SK-N-SH (cell line): ENCODE data around the gene CLDN15. TPM values are rescaled to one million over a fixed set of nuclear protein-coding genes. Genes with fewer than 3 reads are reported as not detected.
"Not testable (repeated sequence)": the region's sequence is repeated elsewhere in the genome, so short reads cannot be mapped to it uniquely, and the experiment has no call there.

Experiments
- CTCF ChIA-PET: fragments of 300-600, 350-600 bp; formaldehyde crosslinking; extraction: SDS; loops from one replicate; lab custom pipeline; 2021; lab: Yijun Ruan, JAX
- POLR2A ChIA-PET: fragments of 350-600 bp; sonication (Branson Sonifier 250); formaldehyde crosslinking; extraction: SDS; loops from one replicate; lab custom pipeline; 2020; ENCODE audit warnings: antibody characterized with exemption, inconsistent platforms; lab: Yijun Ruan, JAX
- DNase-seq: peaks from one replicate; pipeline ENCODE4 v3.0.0; 2012
- H2AFZ ChIP-seq: fragments of 200-600 bp; sonication (generic); 2 replicates; pipeline ENCODE4 v1.8.1; 2016; ENCODE audit warnings: antibody characterized with exemption, mild to moderate bottlenecking, low read depth
- H3F3A ChIP-seq: fragments of 200-600 bp; sonication (generic); replicated peaks from 2 replicates; pipeline ENCODE3; 2016; ENCODE audit warnings: antibody characterized with exemption, mild to moderate bottlenecking; ENCODE audit not compliant: insufficient read depth
- H3K27ac ChIP-seq, 2 experiments: fragments of 200-500 bp in 1 of 2; fragments of 200-600 bp in 1 of 2; sonication (Bioruptor generic) in 1 of 2; sonication (generic), shearing (Covaris generic) in 1 of 2; 2 replicates each; pipeline versions ENCODE4 v1.5.1 to v1.6.1; 2014 to 2016; ENCODE audit warnings: low read depth in 2 of 2, inconsistent platforms in 1 of 2, low read length in 1 of 2, mild to moderate bottlenecking in 1 of 2, mixed read lengths in 1 of 2
- H3K27me3 ChIP-seq: fragments of 200-600 bp; sonication (generic), shearing (Covaris generic); 2 replicates; pipeline ENCODE4 v1.6.1; 2016; ENCODE audit warnings: mixed run types; ENCODE audit not compliant: insufficient read depth
- H3K36me3 ChIP-seq, 2 experiments: fragments of 200-500 bp in 1 of 2; fragments of 200-600 bp in 1 of 2; sonication (Bioruptor generic) in 1 of 2; sonication (generic) in 1 of 2; replicated peaks in 1 of 2; 2 replicates each; pipeline versions ENCODE3 to v1.5.1; 2014 to 2016; ENCODE audit warnings: low read length in 1 of 2, mild to moderate bottlenecking in 1 of 2; ENCODE audit not compliant: insufficient read depth in 2 of 2, control insufficient read depth in 1 of 2
- H3K4me1 ChIP-seq, 2 experiments: fragments of 200-500 bp in 1 of 2; fragments of 200-600 bp in 1 of 2; sonication (Bioruptor generic) in 1 of 2; sonication (generic), shearing (Covaris generic) in 1 of 2; 2 replicates each; pipeline versions ENCODE4 v1.5.1 to v1.6.1; 2014 to 2016; ENCODE audit warnings: low read depth in 1 of 2, low read length in 1 of 2, mixed run types in 1 of 2; ENCODE audit not compliant: insufficient read depth in 2 of 2, control insufficient read depth in 1 of 2
- H3K4me2 ChIP-seq: fragments of 200-600 bp; sonication (generic), shearing (Covaris generic); 2 replicates; pipeline ENCODE4 v1.6.1; 2017; ENCODE audit warnings: mixed run types
- H3K4me3 ChIP-seq, 2 experiments: fragments of 200-500 bp in 1 of 2; fragments of 200-600 bp in 1 of 2; sonication (Bioruptor generic) in 1 of 2; sonication (generic), shearing (Covaris generic) in 1 of 2; 2 replicates each; pipeline versions ENCODE4 v1.5.1 to v1.8.1; 2014 to 2016; ENCODE audit warnings: low read depth in 2 of 2, inconsistent platforms in 1 of 2, low read length in 1 of 2, mild to moderate bottlenecking in 1 of 2, mixed read lengths in 1 of 2, moderate library complexity in 1 of 2
- H3K79me2 ChIP-seq: fragments of 200-600 bp; sonication (generic); 2 replicates; pipeline ENCODE4 v1.8.1; 2017; ENCODE audit warnings: mild to moderate bottlenecking; ENCODE audit not compliant: insufficient read depth
- H3K9ac ChIP-seq: fragments of 200-600 bp; sonication (generic); 2 replicates; pipeline ENCODE4 v1.6.1; 2017; ENCODE audit warnings: mixed run types
- H3K9me2 ChIP-seq: fragments of 200-600 bp; sonication (generic); 2 replicates; pipeline ENCODE4 v1.6.1; 2017; ENCODE audit warnings: mixed run types
- H3K9me3 ChIP-seq: fragments of 200-600 bp; sonication (generic); 2 replicates; pipeline ENCODE4 v1.6.1; 2017; ENCODE audit warnings: mixed run types, mild to moderate bottlenecking, moderate library complexity
- H4K20me1 ChIP-seq: fragments of 200-600 bp; sonication (generic); 2 replicates; pipeline ENCODE4 v1.6.1; 2017; ENCODE audit warnings: mild to moderate bottlenecking, mixed run types; ENCODE audit not compliant: insufficient read depth
- EP300 ChIP-seq, 2 experiments: IDR thresholded peaks; 2 replicates each; pipeline versions ENCODE4 v1.4.0 to v1.6.1; 2012; ENCODE audit warnings: borderline replicate concordance in 1 of 2, low read depth in 1 of 2, low read length in 1 of 2
- FOSL2 ChIP-seq: IDR thresholded peaks from 2 replicates; pipeline ENCODE4 v1.4.0; 2012; ENCODE audit warnings: low read depth, mild to moderate bottlenecking, moderate library complexity, borderline replicate concordance
- JUND ChIP-seq: IDR thresholded peaks from 2 replicates; pipeline ENCODE4 v1.4.0; 2012
- MEF2A ChIP-seq: IDR thresholded peaks from 2 replicates; pipeline ENCODE4 v1.4.0; 2012; ENCODE audit warnings: low read depth, borderline replicate concordance
- POLR2AphosphoS5 ChIP-seq: IDR thresholded peaks from 2 replicates; pipeline ENCODE4 v1.6.1; 2012; ENCODE audit warnings: low read depth, low read length
- SMC3 ChIP-seq: IDR thresholded peaks from 2 replicates; pipeline ENCODE4 v1.6.1; 2012; ENCODE audit warnings: low read depth, low read length, improper control_type of control experiment
- TAF1 ChIP-seq: IDR thresholded peaks from 2 replicates; pipeline ENCODE4 v1.6.1; 2012; ENCODE audit warnings: low read depth, mild to moderate bottlenecking, low read length, moderate library complexity, borderline replicate concordance
- TCF12 ChIP-seq: IDR thresholded peaks from 2 replicates; pipeline ENCODE4 v1.4.0; 2012
- TEAD4 ChIP-seq: IDR thresholded peaks from 2 replicates; pipeline ENCODE4 v1.4.0; 2012; ENCODE audit warnings: mild to moderate bottlenecking, borderline replicate concordance; ENCODE audit not compliant: insufficient read depth
- YY1 ChIP-seq: IDR thresholded peaks from 2 replicates; pipeline ENCODE4 v1.4.0; 2012; ENCODE audit warnings: low read depth, mild to moderate bottlenecking
- WGBS: methylation state at CpG from one replicate; pipeline ENCODE4 v1.1.6; 2017; ENCODE audit warnings: low lambda C conversion rate; 5-methylcytosine and 5-hydroxymethylcytosine counted together
- polyA plus RNA-seq, 3 experiments: library from polyadenylated mRNA; depleted of rRNA; stranded (reverse); fragments of >200 nt; gene quantifications; 2 replicates each; pipeline ENCODE4 v1.2.3, GENCODE V29; 2012
- TF ChIP-seq, protein P1 (sequence below): IDR thresholded peaks from 2 replicates; pipeline ENCODE4 v1.6.1; 2012; ENCODE audit warnings: mild to moderate bottlenecking, low read depth, low read length, moderate library complexity

Gene CLDN15
- polyA plus RNA-seq, 1 of the 3 experiments (the other 2 are of a cell fraction): 24.0 TPM

DNA sequence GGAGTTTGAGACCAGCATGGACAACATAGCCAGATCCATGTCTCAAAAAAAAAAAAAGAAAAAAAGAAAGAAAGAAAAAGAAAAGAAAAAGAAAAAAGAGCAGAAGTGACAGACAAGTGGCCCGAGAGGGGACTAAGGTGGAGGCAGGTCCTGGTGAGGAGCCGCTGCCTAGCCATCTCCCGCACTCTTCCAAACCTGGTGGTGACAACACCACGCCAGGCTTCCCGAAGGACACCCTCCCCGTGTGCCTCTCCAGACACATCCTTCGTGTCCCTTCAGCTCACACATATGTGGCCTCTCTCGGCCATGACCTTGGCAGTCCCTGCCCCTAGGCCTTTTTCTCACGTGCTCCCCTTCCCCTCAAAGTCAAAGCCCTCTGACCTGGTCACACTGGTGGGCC is 47.6 kb upstream of the CLDN15 start:
- H3K9me2 ChIP-seq: no peaks in the 10 kb centered on the region
- no peak overlapping the region for H3K27ac ChIP-seq
- H3K9me3 ChIP-seq: no peaks in the 10 kb centered on the region
- H3K4me1 ChIP-seq: peaks cover 0 to 2% of the 10 kb centered on the region in 2 experiments; a peak in 1 of 4 replicates
- H3K4me2 ChIP-seq: no peak overlapping the region
- 75% methylated on average over 9 of the region's 9 CpGs for WGBS
- no peaks in the 10 kb centered on the region for H4K20me1 ChIP-seq
- H3F3A ChIP-seq: peaks cover 3% of the 10 kb centered on the region
- ChIA-PET POLR2A (no interaction called here), CTCF (interaction anchor here (0.9 to 1.4 kb wide), 3 partner anchors 30 to 147 kb away, joined by 3 to 6 read pairs (median 3); no protein-coding TSS in a partner anchor)
- no peak overlapping the region for H2AFZ ChIP-seq
- DNase-seq: no peak
- peaks cover 9% of the 10 kb centered on the region; the same call in 1 of the 2 replicates for H3K27me3 ChIP-seq
- H3K79me2 ChIP-seq: no peaks in the 10 kb centered on the region
- no peak for TF ChIP-seq YY1
- no peak for TF ChIP-seq TAF1
- TF ChIP-seq, protein P1, sequence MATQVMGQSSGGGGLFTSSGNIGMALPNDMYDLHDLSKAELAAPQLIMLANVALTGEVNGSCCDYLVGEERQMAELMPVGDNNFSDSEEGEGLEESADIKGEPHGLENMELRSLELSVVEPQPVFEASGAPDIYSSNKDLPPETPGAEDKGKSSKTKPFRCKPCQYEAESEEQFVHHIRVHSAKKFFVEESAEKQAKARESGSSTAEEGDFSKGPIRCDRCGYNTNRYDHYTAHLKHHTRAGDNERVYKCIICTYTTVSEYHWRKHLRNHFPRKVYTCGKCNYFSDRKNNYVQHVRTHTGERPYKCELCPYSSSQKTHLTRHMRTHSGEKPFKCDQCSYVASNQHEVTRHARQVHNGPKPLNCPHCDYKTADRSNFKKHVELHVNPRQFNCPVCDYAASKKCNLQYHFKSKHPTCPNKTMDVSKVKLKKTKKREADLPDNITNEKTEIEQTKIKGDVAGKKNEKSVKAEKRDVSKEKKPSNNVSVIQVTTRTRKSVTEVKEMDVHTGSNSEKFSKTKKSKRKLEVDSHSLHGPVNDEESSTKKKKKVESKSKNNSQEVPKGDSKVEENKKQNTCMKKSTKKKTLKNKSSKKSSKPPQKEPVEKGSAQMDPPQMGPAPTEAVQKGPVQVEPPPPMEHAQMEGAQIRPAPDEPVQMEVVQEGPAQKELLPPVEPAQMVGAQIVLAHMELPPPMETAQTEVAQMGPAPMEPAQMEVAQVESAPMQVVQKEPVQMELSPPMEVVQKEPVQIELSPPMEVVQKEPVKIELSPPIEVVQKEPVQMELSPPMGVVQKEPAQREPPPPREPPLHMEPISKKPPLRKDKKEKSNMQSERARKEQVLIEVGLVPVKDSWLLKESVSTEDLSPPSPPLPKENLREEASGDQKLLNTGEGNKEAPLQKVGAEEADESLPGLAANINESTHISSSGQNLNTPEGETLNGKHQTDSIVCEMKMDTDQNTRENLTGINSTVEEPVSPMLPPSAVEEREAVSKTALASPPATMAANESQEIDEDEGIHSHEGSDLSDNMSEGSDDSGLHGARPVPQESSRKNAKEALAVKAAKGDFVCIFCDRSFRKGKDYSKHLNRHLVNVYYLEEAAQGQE: no peak
- TF ChIP-seq SMC3: no peak
- TF ChIP-seq EP300 (IDR thresholded peaks at IDR 0.05; ENCODE audit: borderline replicate concordance in 1 of 2, low read depth in 1 of 2, low read length in 1 of 2): no peak
- no peak for TF ChIP-seq MEF2A
- TF ChIP-seq JUND: no peak
- no peak for TF ChIP-seq TEAD4
- TF ChIP-seq TCF12: no peak
- TF ChIP-seq POLR2AphosphoS5: no peak
- TF ChIP-seq FOSL2: no peak
- no peaks in the 10 kb centered on the region for H3K36me3 ChIP-seq
- H3K4me3 ChIP-seq: no peak overlapping the region
- H3K9ac ChIP-seq: no peak overlapping the region

DNA sequence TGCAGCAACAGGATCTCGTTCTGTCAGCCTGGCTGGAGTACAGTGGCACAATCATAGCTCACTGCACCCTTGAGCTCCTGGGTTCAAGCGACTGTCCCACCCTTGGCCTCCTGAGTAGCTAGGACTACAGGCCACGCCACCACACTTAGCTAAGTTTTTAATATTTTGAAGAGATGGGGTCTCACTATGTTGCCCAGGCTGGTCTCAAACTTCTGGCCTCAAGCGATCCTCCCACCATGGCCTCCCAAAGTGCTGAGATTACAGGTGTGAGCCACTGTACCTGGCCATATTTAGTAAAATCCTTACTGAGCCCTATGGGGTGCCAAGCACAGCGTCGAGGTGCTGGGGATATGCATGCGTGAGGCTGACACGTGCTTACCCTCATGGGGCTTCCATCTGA is 43.3 kb upstream of the CLDN15 start:
- H3K79me2 ChIP-seq, H3K4me3 ChIP-seq, H4K20me1 ChIP-seq, H3K4me1 ChIP-seq, H3K27ac ChIP-seq, DNase-seq, H3F3A ChIP-seq, H3K9me3 ChIP-seq, H3K9ac ChIP-seq, H3K4me2 ChIP-seq, POLR2A ChIA-PET, H3K9me2 ChIP-seq, H2AFZ ChIP-seq, H3K36me3 ChIP-seq: not testable (repeated sequence)
- CTCF ChIA-PET: interaction anchor here (1.0 to 4.9 kb wide), 9 partner anchors 11 to 159 kb away, joined by 3 to 68 read pairs (median 30); partner anchors contain the start of gene CLDN15
- H3K27me3 ChIP-seq: peaks cover 26% of the 10 kb centered on the region
- WGBS: 73% methylated on average over 8 of the region's 8 CpGs
